Measurements from ENCODE around the gene NEK1. TPM values are rescaled to one million over a fixed set of nuclear protein-coding genes. Genes with fewer than 3 reads are reported as not detected.
"Not testable (repeated sequence)": the region's sequence is repeated elsewhere in the genome, so short reads cannot be mapped to it uniquely, and the experiment has no call there.

The NEK1 gene
- total RNA-seq, 2 experiments from 2014 or later: 12.1 to 13.1 TPM

- Mint-ChIP-seq H3K4me1 (peaks cover 4% of the 10 kb centered on the region), H3K27ac (no peak overlapping the region), H3K4me3 (no peak overlapping the region), H3K9me3 (no peaks in the 10 kb centered on the region), H3K36me3 (peaks cover 4% of the 10 kb centered on the region), H3K27me3 (no peaks in the 10 kb centered on the region)
- no peak for DNase-seq
Measured at GRCh38 chr4:169510617-169511016, 101.8 kb downstream of the NEK1 start.

- Mint-ChIP-seq H3K27ac (no peak overlapping the region), H3K36me3 (peaks cover 30% of the 10 kb centered on the region)
Measured at GRCh38 chr4:169506903-169507302, 105.5 kb downstream of the NEK1 start.

GRCh38 chr4:169499907-169500306, 112.5 kb downstream of the NEK1 start:
- Mint-ChIP-seq H3K36me3 (peaks cover 50% of the 10 kb centered on the region), H3K9me3 (peaks cover 20% of the 10 kb centered on the region)
- H3K27me3 Mint-ChIP-seq, H3K4me3 Mint-ChIP-seq, DNase-seq, H3K4me1 Mint-ChIP-seq, H3K27ac Mint-ChIP-seq: not testable (repeated sequence)

More at GRCh38 chr4:169506903-169507302, 105.5 kb downstream of the NEK1 start:
- DNase-seq: no peak
- Mint-ChIP-seq H3K9me3 (peaks cover 17% of the 10 kb centered on the region), H3K4me1 (peaks cover 4% of the 10 kb centered on the region), H3K27me3 (no peaks in the 10 kb centered on the region), H3K4me3 (no peak overlapping the region)

GRCh38 chr4:169494234-169494633, 118.1 kb downstream of the NEK1 start:
- H3K27me3 Mint-ChIP-seq, DNase-seq, H3K4me1 Mint-ChIP-seq, H3K27ac Mint-ChIP-seq, H3K9me3 Mint-ChIP-seq, H3K4me3 Mint-ChIP-seq: not testable (repeated sequence)
- H3K36me3 Mint-ChIP-seq: peaks cover 21% of the 10 kb centered on the region

- Mint-ChIP-seq H3K4me1 (no peaks in the 10 kb centered on the region), H3K9me3 (peaks cover 1% of the 10 kb centered on the region), H3K4me3 (no peak overlapping the region), H3K36me3 (peaks cover 21% of the 10 kb centered on the region), H3K27ac (no peak overlapping the region), H3K27me3 (no peaks in the 10 kb centered on the region)
- no peak for DNase-seq
Measured at GRCh38 chr4:169493164-169493524, 119.2 kb downstream of the NEK1 start.

GRCh38 chr4:169492436-169493163, 119.8 kb downstream of the NEK1 start:
- H3K27ac Mint-ChIP-seq: no peak overlapping the region
- no peaks in the 10 kb centered on the region for H3K4me1 Mint-ChIP-seq
- peak; percentile 8 for DNase-seq
- no peaks in the 10 kb centered on the region for H3K27me3 Mint-ChIP-seq
- H3K9me3 Mint-ChIP-seq: peaks cover 1% of the 10 kb centered on the region
- H3K36me3 Mint-ChIP-seq: peaks cover 21% of the 10 kb centered on the region
- H3K4me3 Mint-ChIP-seq: no peak overlapping the region

GRCh38 chr4:169491211-169491610, 121.2 kb downstream of the NEK1 start:
- peaks cover 21% of the 10 kb centered on the region for H3K36me3 Mint-ChIP-seq
- DNase-seq: no peak
- H3K27me3 Mint-ChIP-seq: no peaks in the 10 kb centered on the region
- no peak overlapping the region for H3K27ac Mint-ChIP-seq
- H3K9me3 Mint-ChIP-seq: peaks cover 1% of the 10 kb centered on the region
- no peak overlapping the region for H3K4me3 Mint-ChIP-seq
- H3K4me1 Mint-ChIP-seq: peaks cover 1% of the 10 kb centered on the region

- peaks cover 21% of the 10 kb centered on the region for H3K36me3 Mint-ChIP-seq
- no peak for DNase-seq
- no peak overlapping the region for H3K4me3 Mint-ChIP-seq
- peaks cover 1% of the 10 kb centered on the region for H3K9me3 Mint-ChIP-seq
- peaks cover 2% of the 10 kb centered on the region for H3K4me1 Mint-ChIP-seq
- H3K27ac Mint-ChIP-seq: no peak overlapping the region
- no peaks in the 10 kb centered on the region for H3K27me3 Mint-ChIP-seq
Measured at GRCh38 chr4:169489306-169489705, 123.1 kb downstream of the NEK1 start.

- H3K36me3 Mint-ChIP-seq: peaks cover 15% of the 10 kb centered on the region
- no peak overlapping the region for H3K4me3 Mint-ChIP-seq
- peaks cover 2% of the 10 kb centered on the region for H3K4me1 Mint-ChIP-seq
- H3K27me3 Mint-ChIP-seq: no peaks in the 10 kb centered on the region
- H3K27ac Mint-ChIP-seq: no peak overlapping the region
- peak; percentile 8 for DNase-seq
- no peaks in the 10 kb centered on the region for H3K9me3 Mint-ChIP-seq
Measured at GRCh38 chr4:169485791-169486742, 126.3 kb downstream of the NEK1 start.

- no peak overlapping the region for H3K27ac Mint-ChIP-seq
- H3K4me3 Mint-ChIP-seq: no peak overlapping the region
- H3K27me3 Mint-ChIP-seq: no peaks in the 10 kb centered on the region
- DNase-seq: no peak
- peaks cover 2% of the 10 kb centered on the region for H3K4me1 Mint-ChIP-seq
- H3K36me3 Mint-ChIP-seq: peaks cover 14% of the 10 kb centered on the region
- no peaks in the 10 kb centered on the region for H3K9me3 Mint-ChIP-seq
Measured at GRCh38 chr4:169485086-169485485, 127.3 kb downstream of the NEK1 start.

- no peak overlapping the region for H3K27ac Mint-ChIP-seq
- H3K4me1 Mint-ChIP-seq: peaks cover 2% of the 10 kb centered on the region
- H3K9me3 Mint-ChIP-seq: no peaks in the 10 kb centered on the region
- DNase-seq: no peak
- H3K36me3 Mint-ChIP-seq: peaks cover 14% of the 10 kb centered on the region
- H3K4me3 Mint-ChIP-seq: no peak overlapping the region
- no peaks in the 10 kb centered on the region for H3K27me3 Mint-ChIP-seq
Measured at GRCh38 chr4:169484485-169484884, 127.9 kb downstream of the NEK1 start.

GRCh38 chr4:169464080-169464479, 148.3 kb downstream of the NEK1 start:
- no peaks in the 10 kb centered on the region for H3K27me3 Mint-ChIP-seq
- no peak for DNase-seq
- H3K27ac Mint-ChIP-seq: no peak overlapping the region
- peaks cover 41% of the 10 kb centered on the region for H3K36me3 Mint-ChIP-seq
- H3K4me3 Mint-ChIP-seq: no peak overlapping the region
- H3K9me3 Mint-ChIP-seq: peaks cover 14% of the 10 kb centered on the region
- H3K4me1 Mint-ChIP-seq: no peaks in the 10 kb centered on the region

- Mint-ChIP-seq H3K36me3 (peaks cover 68% of the 10 kb centered on the region), H3K9me3 (peaks cover 22% of the 10 kb centered on the region), H3K27ac (no peak overlapping the region), H3K4me3 (no peak overlapping the region), H3K4me1 (no peaks in the 10 kb centered on the region), H3K27me3 (no peaks in the 10 kb centered on the region)
- DNase-seq: no peak
Measured at GRCh38 chr4:169460081-169460480, 152.3 kb downstream of the NEK1 start.

- H3K36me3 Mint-ChIP-seq: peaks cover 81% of the 10 kb centered on the region
- no peak for DNase-seq
- H3K4me1 Mint-ChIP-seq: no peaks in the 10 kb centered on the region
Measured at GRCh38 chr4:169458575-169458974, 153.8 kb downstream of the NEK1 start.

GRCh38 chr4:169452644-169453043, 159.7 kb downstream of the NEK1 start:
- H3K27me3 Mint-ChIP-seq, DNase-seq, H3K4me1 Mint-ChIP-seq, H3K4me3 Mint-ChIP-seq, H3K27ac Mint-ChIP-seq: not testable (repeated sequence)
- peaks cover 34% of the 10 kb centered on the region for H3K9me3 Mint-ChIP-seq
- H3K36me3 Mint-ChIP-seq: peaks cover 90% of the 10 kb centered on the region

More at GRCh38 chr4:169458575-169458974, 153.8 kb downstream of the NEK1 start:
- Mint-ChIP-seq H3K27ac (no peak overlapping the region), H3K9me3 (peaks cover 30% of the 10 kb centered on the region), H3K4me3 (no peak overlapping the region), H3K27me3 (no peaks in the 10 kb centered on the region)
